Aorta (tissue), 4 donors: Measurements from ENCODE around the gene SESN1. TPM values are rescaled to one million over a fixed set of nuclear protein-coding genes. Genes with fewer than 3 reads are reported as not detected.

Experiments used
- polyA plus RNA-seq, 2 donors: library from polyadenylated mRNA; stranded (reverse); fragments of 200-250 nt; gene quantifications; one replicate each; pipeline ENCODE4 v1.2.3, GENCODE V29; 2013
- total RNA-seq, 2 donors: library from RNA; stranded (reverse); fragmentation: NEBNext Ultra II Directional; extraction: Animal tissue kit (Norgen Biotek cat#: 25700); gene quantifications; one replicate each; pipeline ENCODE4 v1.2.1, GENCODE V29; 2021
- donor health status: healthy with polysubstance abuse.
- donor health status: Bipolar disorder and iron deficiency.
- donor health status: DM: no; HTN: no; CAD: no.
- donor health status: DM: yes; HTN: yes; CAD: no.

SESN1 gene
- total and polyA plus RNA-seq, 4 donors: 20.9 to 45.3 (median 31.6) TPM

Other genes starting within 250 kb of the SESN1 start
- gene ARMC2, start 246.4 kb downstream of the SESN1 start, total RNA-seq: 10 to 100 TPM; 12.3 to 20.7 TPM
- gene ARMC2, start 246.4 kb downstream of the SESN1 start, polyA plus RNA-seq: 1 to 10 TPM; 5.3 to 5.5 TPM
- gene CEP57L1, start 661 bp upstream of the SESN1 start, total RNA-seq: 10 to 100 TPM; 15.1 to 21.9 TPM
- gene CEP57L1, start 661 bp upstream of the SESN1 start, polyA plus RNA-seq: 10 to 100 TPM in 1 of 2 donors, 1 to 10 TPM in 1; 8.5 to 11.8 TPM